ENCODE results near the gene EHBP1. TPM values are rescaled to one million over a fixed set of nuclear protein-coding genes. Genes with fewer than 3 reads are reported as not detected.
A peak's percentile ranks its signal among the peaks of the same experiment; 100 is the strongest.

The EHBP1 gene
- total and polyA plus RNA-seq, 4 donors, result 12.0 to 70.9 (median 28.1) TPM

DNA sequence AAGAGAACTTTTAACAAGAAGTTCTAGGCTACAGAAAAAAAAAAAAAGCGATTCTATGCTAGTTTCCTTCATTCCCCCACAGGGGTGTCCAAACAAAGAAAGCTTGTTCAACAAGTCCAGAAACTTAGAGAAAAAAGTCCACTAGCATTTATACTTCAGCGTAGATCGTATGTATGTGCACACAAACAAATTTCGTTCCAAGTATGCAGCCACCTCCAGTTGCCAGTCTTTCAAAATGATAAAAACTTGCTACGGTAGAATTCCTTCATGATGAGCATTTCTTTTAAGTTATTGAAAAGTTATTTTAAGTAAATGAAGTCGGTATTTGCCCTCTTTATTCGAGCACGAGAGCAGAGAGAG is 341.4 kb downstream of the EHBP1 start:
- Histone ChIP-seq H3K9me3 (ENCODE audit: control insufficient read depth, low read length) (peaks cover 1% of the 10 kb centered on the region), H3K36me3 (ENCODE audit: control insufficient read depth in 1 of 2, insufficient read depth in 2 of 2, low read length in 1 of 2) (no peaks in the 10 kb centered on the region), H3K27me3 (ENCODE audit: control insufficient read depth in 1 of 2, insufficient read depth in 2 of 2, low read length in 1 of 2) (peaks cover 0 to 1% of the 10 kb centered on the region in 2 donors), H3K27ac (ENCODE audit: low read depth in 1 of 2, low read length in 2 of 2) (no peak overlapping the region), H3K4me3 (ENCODE audit: low read length in 2 of 2) (no peak overlapping the region), H3K4me1 (ENCODE audit: control insufficient read depth in 1 of 2, insufficient read depth in 2 of 2, low read length in 2 of 2) (no peaks in the 10 kb centered on the region)
- 92% methylated on average over 8 of the region's 8 CpGs for WGBS, 2 donors
- ATAC-seq (ENCODE audit: low FRiP score), result no peak
- DNase-seq, result no peak
- intact Hi-C loops (cut with DNase I), result no loop called here

DNA sequence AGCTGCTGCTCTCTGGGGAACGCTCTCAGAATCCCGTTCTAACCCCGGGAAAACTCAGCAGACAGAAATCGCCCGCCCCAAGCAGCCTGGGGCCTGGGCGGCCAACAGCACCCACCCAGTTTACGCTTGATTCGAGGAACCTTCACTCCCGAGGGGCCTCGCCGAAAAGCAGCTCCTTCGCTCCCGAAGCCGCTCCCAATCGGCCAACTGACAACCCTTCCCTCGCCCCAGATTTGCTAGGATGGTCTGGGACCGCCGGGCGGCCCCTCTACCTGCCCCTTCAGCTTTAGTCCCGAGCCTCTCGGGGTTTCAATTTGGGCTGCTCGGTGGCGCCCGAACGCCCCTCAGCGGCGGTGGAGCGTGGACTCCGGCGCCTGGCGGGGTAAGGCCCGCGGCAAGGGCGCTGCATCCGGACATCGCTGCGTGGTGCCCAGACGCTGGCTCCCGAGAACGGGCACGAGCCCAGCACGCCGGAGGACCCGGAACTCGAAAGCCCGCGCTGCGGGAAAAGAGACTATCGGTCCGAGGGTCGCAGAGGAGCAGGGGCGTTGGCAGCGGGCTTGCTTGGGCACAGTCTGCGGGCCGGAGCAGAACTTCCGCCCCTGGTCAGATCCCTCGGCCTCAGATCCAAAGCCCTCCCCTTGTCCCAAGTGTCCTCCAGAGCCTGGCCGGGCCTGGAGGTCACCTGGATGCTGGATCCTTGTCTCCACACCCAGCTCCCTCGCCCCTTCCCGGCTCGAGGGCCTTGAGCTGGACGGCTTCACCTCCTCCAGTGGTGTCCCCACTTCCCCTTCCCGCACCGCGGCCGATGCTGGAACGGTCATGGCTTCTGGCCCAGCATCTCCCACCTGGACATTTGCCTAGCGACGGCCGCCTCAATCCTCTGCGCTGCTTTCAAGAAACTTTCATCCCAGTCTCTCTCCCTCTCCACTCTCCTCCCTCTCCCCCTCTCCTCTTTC is 342.1 kb downstream of the EHBP1 start:
- peak in 1 of 2 donors; percentile 74 for DNase-seq
- peaks cover 1% of the 10 kb centered on the region for H3K9me3 ChIP-seq (ENCODE audit: control insufficient read depth, low read length)
- no peak for ATAC-seq (ENCODE audit: low FRiP score)
- intact Hi-C loops (cut with DNase I), result no loop called here
- 41 to 47% methylated on average over 71 of the region's 71 CpGs for WGBS, 2 donors
- no peaks in the 10 kb centered on the region for H3K4me1 ChIP-seq (ENCODE audit: control insufficient read depth in 1 of 2, insufficient read depth in 2 of 2, low read length in 2 of 2)
- H3K4me3 ChIP-seq (ENCODE audit: low read length in 2 of 2), result no peak overlapping the region
- H3K27me3 ChIP-seq (ENCODE audit: control insufficient read depth in 1 of 2, insufficient read depth in 2 of 2, low read length in 1 of 2), result peaks cover 0 to 1% of the 10 kb centered on the region in 2 donors
- no peaks in the 10 kb centered on the region for H3K36me3 ChIP-seq (ENCODE audit: control insufficient read depth in 1 of 2, insufficient read depth in 2 of 2, low read length in 1 of 2)
- H3K27ac ChIP-seq (ENCODE audit: low read depth in 1 of 2, low read length in 2 of 2), result no peak overlapping the region

DNA sequence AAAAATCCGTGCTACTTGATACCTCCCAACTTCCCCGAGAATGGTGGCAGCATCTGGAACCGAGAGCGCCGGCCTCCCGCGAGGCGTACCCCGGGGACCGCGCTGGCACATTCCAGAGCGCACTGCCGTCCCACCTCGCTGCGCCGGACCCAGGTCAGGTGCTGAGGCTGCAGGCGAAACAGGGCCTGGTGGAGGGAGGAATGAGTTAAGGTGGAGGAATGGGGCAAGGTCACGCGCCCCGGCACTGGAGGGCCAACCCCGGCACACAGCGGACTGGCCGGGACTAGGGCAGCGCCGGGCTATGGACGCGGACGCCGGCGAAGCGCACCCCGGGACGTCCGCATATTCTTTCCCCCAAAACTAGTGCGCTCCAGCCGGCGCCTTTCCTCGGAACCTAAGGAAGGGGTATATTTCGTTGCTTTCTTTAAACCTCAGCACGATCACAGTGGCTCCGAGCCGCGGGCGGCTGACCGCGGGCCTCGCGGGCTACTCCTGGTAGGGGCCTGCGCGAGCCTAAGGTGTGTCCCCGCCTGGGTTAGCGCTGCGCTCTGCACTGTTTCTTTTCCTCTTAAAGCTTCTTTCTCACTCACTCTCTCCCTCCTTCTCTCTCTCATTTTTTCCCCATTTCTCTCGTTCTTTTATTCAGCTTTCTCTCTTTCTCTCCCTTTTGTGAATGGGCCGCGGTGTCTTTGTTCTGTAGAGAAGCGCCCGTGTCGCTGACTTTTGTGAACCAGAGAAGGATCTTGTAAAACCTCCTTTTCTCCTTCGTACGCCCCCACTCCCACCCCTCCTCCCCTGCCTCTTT is 343.1 kb downstream of the EHBP1 start:
- Histone ChIP-seq H3K27me3 (ENCODE audit: control insufficient read depth in 1 of 2, insufficient read depth in 2 of 2, low read length in 1 of 2) (peaks cover 0 to 1% of the 10 kb centered on the region in 2 donors), H3K4me3 (ENCODE audit: low read length in 2 of 2) (no peak overlapping the region), H3K36me3 (ENCODE audit: control insufficient read depth in 1 of 2, insufficient read depth in 2 of 2, low read length in 1 of 2) (no peaks in the 10 kb centered on the region), H3K9me3 (ENCODE audit: control insufficient read depth, low read length) (peaks cover 1% of the 10 kb centered on the region), H3K4me1 (ENCODE audit: control insufficient read depth in 1 of 2, insufficient read depth in 2 of 2, low read length in 2 of 2) (no peaks in the 10 kb centered on the region), H3K27ac (ENCODE audit: low read depth in 1 of 2, low read length in 2 of 2) (no peak overlapping the region)
- DNase-seq (peak in 1 of 2 donors; percentile 74), ATAC-seq (ENCODE audit: low FRiP score) (no peak)
- WGBS, 2 donors, result 20 to 25% methylated on average over 54 to 61 of the region's 61 CpGs
- intact Hi-C loops (cut with DNase I), result no loop called here

DNA sequence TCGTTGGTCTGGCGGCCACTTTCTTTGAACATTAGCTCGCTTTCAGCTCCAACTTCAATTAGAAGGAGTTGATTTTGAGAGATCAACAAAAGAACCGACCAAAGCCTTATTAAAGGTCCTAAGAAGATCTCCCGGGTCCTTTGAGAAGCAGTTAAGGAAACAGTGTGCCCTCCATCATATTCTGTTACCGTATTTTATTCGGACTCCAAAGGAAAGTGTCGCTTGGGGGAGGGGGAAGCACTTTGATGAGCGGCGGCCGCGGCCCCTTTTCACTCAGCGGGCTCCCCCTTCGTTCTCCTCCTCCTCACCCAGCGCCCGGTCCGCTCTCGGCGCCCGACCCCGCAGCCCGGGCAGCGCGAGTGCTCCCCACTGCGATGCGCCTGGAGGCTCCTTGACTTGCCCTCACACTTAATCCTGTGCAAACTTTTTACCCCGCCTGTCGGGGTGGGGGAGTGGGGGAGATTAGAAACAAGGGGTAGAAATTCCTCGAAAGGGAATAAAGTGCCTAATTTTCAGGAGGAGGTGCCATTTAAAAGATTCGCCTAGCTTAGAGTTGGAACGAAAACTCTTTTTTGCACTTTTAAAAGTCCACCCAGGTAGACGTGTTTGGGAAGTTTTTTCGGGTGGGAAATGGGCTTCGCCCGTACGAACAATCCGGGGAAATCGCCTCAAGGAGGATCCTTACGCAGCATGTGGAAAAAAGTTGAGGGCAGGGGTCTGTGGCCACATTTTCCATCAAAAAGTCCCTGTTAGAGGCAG is 343.9 kb downstream of the EHBP1 start:
- intact Hi-C loops (cut with DNase I), result no loop called here
- Histone ChIP-seq H3K4me3 (ENCODE audit: low read length in 2 of 2) (peak overlapping the region; percentile 46 to 71), H3K9me3 (ENCODE audit: control insufficient read depth, low read length) (peaks cover 1% of the 10 kb centered on the region), H3K36me3 (ENCODE audit: control insufficient read depth in 1 of 2, insufficient read depth in 2 of 2, low read length in 1 of 2) (no peaks in the 10 kb centered on the region), H3K27ac (ENCODE audit: low read depth in 1 of 2, low read length in 2 of 2) (no peak overlapping the region), H3K27me3 (ENCODE audit: control insufficient read depth in 1 of 2, insufficient read depth in 2 of 2, low read length in 1 of 2) (peaks cover 0 to 1% of the 10 kb centered on the region in 2 donors), H3K4me1 (ENCODE audit: control insufficient read depth in 1 of 2, insufficient read depth in 2 of 2, low read length in 2 of 2) (no peaks in the 10 kb centered on the region)
- ATAC-seq (ENCODE audit: low FRiP score) (no peak), DNase-seq (no peak)
- WGBS, 2 donors, result 13 to 16% methylated on average over 39 of the region's 39 CpGs

DNA sequence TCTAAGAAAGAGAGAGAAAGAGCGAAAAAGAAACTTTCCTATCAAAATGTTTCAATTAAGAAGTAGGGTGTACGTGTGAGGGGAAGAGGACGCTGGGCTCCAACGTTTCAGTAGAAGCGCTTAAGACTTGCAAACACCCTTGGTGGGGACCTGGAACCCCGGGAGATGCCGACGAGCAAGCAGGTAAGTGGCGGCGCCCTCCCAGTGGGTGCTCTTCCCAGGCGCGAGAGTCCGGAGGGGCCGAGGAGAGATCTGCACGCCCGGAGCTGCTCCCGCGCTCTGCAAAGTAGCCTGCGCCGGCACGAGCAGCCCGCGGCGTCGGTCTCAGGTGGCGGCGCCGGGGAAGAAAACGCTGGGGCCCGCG is 344.4 kb downstream of the EHBP1 start:
- ATAC-seq (ENCODE audit: low FRiP score), result no peak
- DNase-seq, result no peak
- H3K27ac ChIP-seq (ENCODE audit: low read depth in 1 of 2, low read length in 2 of 2), result no peak overlapping the region
- H3K4me3 ChIP-seq (ENCODE audit: low read length in 2 of 2), result peak overlapping the region; percentile 46 to 71
- 2% methylated on average over 26 to 31 of the region's 31 CpGs for WGBS, 2 donors
- H3K36me3 ChIP-seq (ENCODE audit: control insufficient read depth in 1 of 2, insufficient read depth in 2 of 2, low read length in 1 of 2), result no peaks in the 10 kb centered on the region
- H3K4me1 ChIP-seq (ENCODE audit: control insufficient read depth in 1 of 2, insufficient read depth in 2 of 2, low read length in 2 of 2), result no peaks in the 10 kb centered on the region
- peaks cover 0 to 1% of the 10 kb centered on the region in 2 donors for H3K27me3 ChIP-seq (ENCODE audit: control insufficient read depth in 1 of 2, insufficient read depth in 2 of 2, low read length in 1 of 2)
- peaks cover 1% of the 10 kb centered on the region for H3K9me3 ChIP-seq (ENCODE audit: control insufficient read depth, low read length)
- intact Hi-C loops (cut with DNase I), result no loop called here

DNA sequence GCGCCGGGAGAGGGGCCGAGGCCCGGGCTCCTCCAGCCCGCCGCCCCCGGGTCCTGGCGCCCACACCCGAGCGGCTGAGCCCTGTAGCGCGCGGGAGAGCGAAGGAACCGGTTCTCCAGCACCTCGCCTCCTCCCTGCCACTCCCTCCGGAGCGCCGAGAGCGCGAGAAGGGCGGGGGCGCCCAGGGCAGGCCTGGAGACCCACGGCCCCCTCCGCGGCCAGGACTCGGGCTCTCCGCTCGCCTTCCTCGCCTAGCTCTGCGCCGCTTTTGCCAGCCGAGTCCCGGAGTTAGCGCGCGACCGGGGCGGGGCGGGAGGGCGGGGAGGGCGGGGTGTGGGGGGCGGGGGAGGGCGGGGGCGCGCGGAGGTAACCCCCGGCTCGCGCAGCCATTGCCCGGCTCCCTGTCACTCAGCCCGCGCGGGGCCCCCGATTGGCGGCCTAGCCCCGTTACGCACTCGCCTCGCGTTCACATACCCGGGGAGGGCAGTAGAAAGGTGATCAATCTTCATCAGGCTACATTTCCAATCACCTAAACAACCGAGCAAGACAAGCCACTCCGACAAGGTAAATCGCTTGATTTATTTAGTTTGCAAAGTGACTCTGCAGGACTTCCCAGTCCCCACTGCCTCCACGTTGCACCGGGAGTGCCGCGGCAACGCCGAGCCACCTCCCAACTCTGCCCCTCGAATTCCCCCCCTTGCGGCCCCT is 345.0 kb downstream of the EHBP1 start, which contains the start of gene OTX1:
Gene OTX1, plus strand, starts transcription at position 497 of the 708 bp plus-strand sequence. CDS start 2,161 bp downstream, outside the sequence.
- no peaks in the 10 kb centered on the region for H3K36me3 ChIP-seq (ENCODE audit: control insufficient read depth in 1 of 2, insufficient read depth in 2 of 2, low read length in 1 of 2)
- intact Hi-C loops (cut with DNase I), result no loop called here
- ATAC-seq (ENCODE audit: low FRiP score) (no peak), DNase-seq (peak in 1 of 2 donors; percentile 78)
- peak within 1 kb of the TSS; percentile 46 to 71 for H3K4me3 ChIP-seq (ENCODE audit: low read length in 2 of 2)
- no peak within 1 kb of the TSS for H3K27ac ChIP-seq (ENCODE audit: low read depth in 1 of 2, low read length in 2 of 2)
- peaks cover 0 to 1% of the 10 kb centered on the region in 2 donors for H3K27me3 ChIP-seq (ENCODE audit: control insufficient read depth in 1 of 2, insufficient read depth in 2 of 2, low read length in 1 of 2)
- H3K9me3 ChIP-seq (ENCODE audit: control insufficient read depth, low read length), result peaks cover 1% of the 10 kb centered on the region
- WGBS, 2 donors, result 0 to 1% methylated on average over 33 to 73 of the region's 73 CpGs
- H3K4me1 ChIP-seq (ENCODE audit: control insufficient read depth in 1 of 2, insufficient read depth in 2 of 2, low read length in 2 of 2), result no peaks in the 10 kb centered on the region

DNA sequence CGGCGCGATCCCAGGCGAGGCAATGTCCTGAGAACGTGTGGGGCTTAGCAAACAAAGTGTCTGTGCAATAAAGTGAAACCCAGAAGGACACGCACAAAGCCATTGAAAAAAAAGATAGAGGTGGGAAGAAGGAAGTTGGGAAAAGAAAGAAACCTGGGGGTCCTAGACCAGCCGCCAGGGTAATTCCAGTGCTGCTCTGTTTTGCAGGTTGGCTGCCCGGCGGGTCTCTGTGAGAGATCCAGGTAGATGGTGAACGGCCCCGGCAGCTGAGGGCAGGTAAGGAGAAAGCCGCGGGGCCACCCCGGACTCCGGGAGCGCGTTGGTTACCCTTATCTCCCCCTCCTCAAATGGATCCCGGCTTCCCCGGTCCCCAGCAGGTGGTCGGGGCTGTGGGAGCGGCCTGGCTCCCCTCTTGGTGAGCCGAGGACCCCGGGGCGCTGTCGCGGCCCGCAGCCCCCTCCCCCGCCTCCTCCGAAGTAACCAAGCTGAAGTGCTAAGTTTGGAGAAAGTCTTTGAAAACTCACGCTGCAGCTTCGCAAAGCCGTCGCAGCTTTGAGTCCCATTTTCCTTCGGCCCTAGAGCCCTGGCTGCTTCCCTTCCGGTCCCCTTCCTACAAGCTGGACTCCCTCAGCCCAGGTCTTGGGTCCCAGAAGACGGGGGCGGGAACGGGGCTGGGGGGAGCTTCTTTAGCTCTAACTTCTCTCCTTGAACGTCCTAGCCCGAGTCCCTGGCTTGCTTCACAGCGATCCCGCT is 345.7 kb downstream of the EHBP1 start:
- peaks cover 1% of the 10 kb centered on the region for H3K9me3 ChIP-seq (ENCODE audit: control insufficient read depth, low read length)
- DNase-seq, result no peak
- H3K27ac ChIP-seq (ENCODE audit: low read depth in 1 of 2, low read length in 2 of 2), result no peak overlapping the region
- no peaks in the 10 kb centered on the region for H3K36me3 ChIP-seq (ENCODE audit: control insufficient read depth in 1 of 2, insufficient read depth in 2 of 2, low read length in 1 of 2)
- intact Hi-C loops (cut with DNase I), result no loop called here
- no peak for ATAC-seq (ENCODE audit: low FRiP score)
- WGBS, 2 donors, result 16 to 17% methylated on average over 40 to 42 of the region's 42 CpGs
- H3K27me3 ChIP-seq (ENCODE audit: control insufficient read depth in 1 of 2, insufficient read depth in 2 of 2, low read length in 1 of 2), result peaks cover 0 to 1% of the 10 kb centered on the region in 2 donors
- H3K4me1 ChIP-seq (ENCODE audit: control insufficient read depth in 1 of 2, insufficient read depth in 2 of 2, low read length in 2 of 2), result no peaks in the 10 kb centered on the region
- H3K4me3 ChIP-seq (ENCODE audit: low read length in 2 of 2), result peak overlapping the region in 1 of 2 donors; percentile 46
